Kidney (tissue), 14 donors: ENCODE measurements around the gene LAIR2. TPM values are rescaled to one million over a fixed set of nuclear protein-coding genes. Genes with fewer than 3 reads are reported as not detected.

ENCODE experiments used
- DNase-seq, 5 donors: peaks; one replicate each; pipeline ENCODE4 v3.0.0-alpha.2; 2013 to 2020
- FAIRE-seq: peaks from 2 replicates; lab custom pipeline; 2012; peaks lifted over from hg19 to GRCh38; lab: Jason Lieb, UNC
- H3K27ac ChIP-seq, 2 donors: one replicate each; pipeline ENCODE4 v1.7.0; 2013; ENCODE audit warnings: low read depth in 2 of 2, low read length in 2 of 2, inconsistent platforms in 1 of 2
- H3K27me3 ChIP-seq: one replicate; pipeline ENCODE4 v1.7.1; 2013; ENCODE audit warnings: low read length, inconsistent platforms; ENCODE audit not compliant: control insufficient read depth, insufficient read depth
- H3K36me3 ChIP-seq, 3 donors: one replicate each; pipeline versions ENCODE4 v1.7.0 to v1.7.1; 2013; ENCODE audit warnings: low read length in 3 of 3, control low read depth in 1 of 3, inconsistent platforms in 1 of 3; ENCODE audit not compliant: insufficient read depth in 3 of 3, control insufficient read depth in 2 of 3
- H3K4me1 ChIP-seq, 3 donors: one replicate each; pipeline versions ENCODE4 v1.7.0 to v1.7.1; 2013; ENCODE audit warnings: low read length in 3 of 3, inconsistent platforms in 1 of 3, low read depth in 1 of 3; ENCODE audit not compliant: control insufficient read depth in 2 of 3, insufficient read depth in 2 of 3
- H3K4me3 ChIP-seq, 3 donors: one replicate each; pipeline versions ENCODE4 v1.7.0 to v1.8.1; 2013; ENCODE audit warnings: low read length in 3 of 3, control low read depth in 1 of 3, inconsistent platforms in 1 of 3
- H3K9ac ChIP-seq, 3 donors: one replicate each; pipeline versions ENCODE4 v1.7.0 to v1.7.1; 2013; ENCODE audit warnings: low read length in 3 of 3, control low read depth in 1 of 3, inconsistent platforms in 1 of 3
- H3K9me3 ChIP-seq, 3 donors: one replicate each; pipeline versions ENCODE4 v1.7.0 to v1.7.1; 2013; ENCODE audit warnings: low read length in 3 of 3, control low read depth in 1 of 3, inconsistent platforms in 1 of 3; ENCODE audit not compliant: control insufficient read depth in 2 of 3, insufficient read depth in 1 of 3
- CTCF ChIP-seq: IDR thresholded peaks from 3 replicates; pipeline ENCODE4 v1.5.1; 2012; ENCODE audit warnings: mild to moderate bottlenecking, moderate library complexity, borderline replicate concordance; ENCODE audit not compliant: insufficient read depth; ENCODE audit errors: extremely low read depth
- intact Hi-C: fragments of 100-400 bp; cut with DNase I; formaldehyde crosslinking; loops from one replicate; pipeline ENCODE4 v1.11.1; 2022
- polyA plus RNA-seq: library from polyadenylated mRNA; stranded (reverse); fragments of 350-450 nt; fragmentation: Illumina TruSeq; extraction: RNeasy Lipid Tissue Mini Kit (QIAGEN cat#74804); gene quantifications from one replicate; pipeline ENCODE4 v1.2.3, GENCODE V29; 2014; ENCODE audit warnings: low read depth, low replicate concordance; ENCODE audit not compliant: insufficient read depth
- total RNA-seq: library from RNA; stranded (reverse); fragmentation: NEBNext Ultra II Directional; extraction: Animal tissue kit (Norgen Biotek cat#: 25700); gene quantifications from one replicate; pipeline ENCODE4 v1.2.1, GENCODE V29; 2021
- donor health status: control.
- donor health status: control.
- donor health status: control.
- donor health status: control.
- donor health status: control.
- donor health status: DM: yes; HTN: yes; CAD: no.
- donor health status: Normal renal cell carcinoma (clear cell type).

The LAIR2 gene
- total and polyA plus RNA-seq, 2 donors from 2014 or later, result not detected

- Histone ChIP-seq H3K36me3 (no peaks in the 10 kb centered on the region), H3K9ac (no peak overlapping the region), H3K27ac (no peak overlapping the region), H3K9me3 (no peaks in the 10 kb centered on the region), H3K4me1 (no peaks in the 10 kb centered on the region), H3K4me3 (no peak overlapping the region), H3K27me3 (no peaks in the 10 kb centered on the region)
- no peak for TF ChIP-seq CTCF
- FAIRE-seq (no peak), DNase-seq (no peak)
- intact Hi-C loops, result no loop called here
Measured at GRCh38 chr19:54515156-54515555, 12.5 kb downstream of the LAIR2 start.

GRCh38 chr19:54517483-54517882 lies 14.9 kb downstream of the LAIR2 start:
- no peak overlapping the region for H3K27ac ChIP-seq
- no peak overlapping the region for H3K4me3 ChIP-seq
- H3K27me3 ChIP-seq, result no peaks in the 10 kb centered on the region
- H3K36me3 ChIP-seq, result no peaks in the 10 kb centered on the region
- no peaks in the 10 kb centered on the region for H3K4me1 ChIP-seq
- no peak overlapping the region for H3K9ac ChIP-seq
- H3K9me3 ChIP-seq, result no peaks in the 10 kb centered on the region
- intact Hi-C loops, result no loop called here
- DNase-seq, result peak in 4 of 5 donors; percentile 69 to 92 (median 85)
- no peak for TF ChIP-seq CTCF
- no peak for FAIRE-seq

GRCh38 chr19:54518844-54519243 lies 16.2 kb downstream of the LAIR2 start:
- DNase-seq (peak in 1 of 5 donors; percentile 28), FAIRE-seq (no peak)
- Histone ChIP-seq H3K4me1 (no peaks in the 10 kb centered on the region), H3K27me3 (no peaks in the 10 kb centered on the region), H3K9ac (no peak overlapping the region), H3K36me3 (no peaks in the 10 kb centered on the region), H3K4me3 (no peak overlapping the region), H3K9me3 (no peaks in the 10 kb centered on the region), H3K27ac (no peak overlapping the region)
- intact Hi-C loops, result no loop called here
- no peak for TF ChIP-seq CTCF

- Histone ChIP-seq H3K27me3 (no peaks in the 10 kb centered on the region), H3K4me3 (no peak overlapping the region), H3K27ac (no peak overlapping the region), H3K36me3 (no peaks in the 10 kb centered on the region), H3K4me1 (no peaks in the 10 kb centered on the region), H3K9me3 (no peaks in the 10 kb centered on the region), H3K9ac (no peak overlapping the region)
- DNase-seq (no peak), FAIRE-seq (no peak)
- TF ChIP-seq CTCF, result no peak
- intact Hi-C loops, result no loop called here
Measured at GRCh38 chr19:54521022-54521859, 18.6 kb downstream of the LAIR2 start.
